Measurements from ENCODE around the gene DMXL1. TPM values are rescaled to one million over a fixed set of nuclear protein-coding genes. Genes with fewer than 3 reads are reported as not detected.

The DMXL1 gene
- total RNA-seq, 1 experiment from 2014 or later: 20.6 TPM

- no peaks in the 10 kb centered on the region for H3K9me2 ChIP-seq (replicated peaks; ENCODE audit: low read length)
- no peaks in the 10 kb centered on the region for H4K20me1 ChIP-seq (ENCODE audit: low read length)
- BruUV-seq (replicated peaks): no TSS peak
- DNase-seq: no peak
- H3K4me1 ChIP-seq (ENCODE audit: insufficient read depth, low read length): no peaks in the 10 kb centered on the region
- no peak for TF ChIP-seq EZH2phosphoT487 (IDR thresholded peaks at IDR 0.05; ENCODE audit: borderline replicate concordance, low read length)
- TF ChIP-seq EZH2 (IDR thresholded peaks at IDR 0.05; ENCODE audit: low read length, unreplicated experiment): no peak
- no peak for TF ChIP-seq CTCF (conservative IDR thresholded peaks at IDR 0.05; ENCODE audit: low read depth, low read length)
- no peak for ATAC-seq
- H3K27me3 ChIP-seq (ENCODE audit: low read length): no peaks in the 10 kb centered on the region
- no peak overlapping the region for H3K4me3 ChIP-seq (ENCODE audit: low read length)
- H2AFZ ChIP-seq (ENCODE audit: low read length): no peak overlapping the region
- no peaks in the 10 kb centered on the region for H3F3A ChIP-seq (ENCODE audit: low read length, unreplicated experiment)
- H3K9ac ChIP-seq (ENCODE audit: low read length): no peak overlapping the region
- intact Hi-C loops (cut with micrococcal nuclease): no loop called here
- no peaks in the 10 kb centered on the region for H3K36me3 ChIP-seq (ENCODE audit: low read depth, low read length)
- ChIA-PET POLR2A (ENCODE audit: unreplicated experiment) (no interaction called here), CTCF (no interaction called here)
- no peak overlapping the region for H3K4me2 ChIP-seq (ENCODE audit: low read length)
- H3K27ac ChIP-seq (ENCODE audit: low read length): no peak overlapping the region
- no peaks in the 10 kb centered on the region for H3K9me3 ChIP-seq (ENCODE audit: low read length)
- no peaks in the 10 kb centered on the region for H3K79me2 ChIP-seq (ENCODE audit: low read length)
These were observed 35.1 kb downstream of the DMXL1 start for GRCh38 chr5:119105971-119106370.

GRCh38 chr5:119112151-119112550 is 41.3 kb downstream of the DMXL1 start:
- no peaks in the 10 kb centered on the region for H3K36me3 ChIP-seq (ENCODE audit: low read depth, low read length)
- CTCF ChIA-PET: no interaction called here
- H3F3A ChIP-seq (ENCODE audit: low read length, unreplicated experiment): no peaks in the 10 kb centered on the region
- intact Hi-C loops (cut with micrococcal nuclease): no loop called here
- no peak for TF ChIP-seq EZH2 (IDR thresholded peaks at IDR 0.05; ENCODE audit: low read length, unreplicated experiment)
- TF ChIP-seq CTCF (conservative IDR thresholded peaks at IDR 0.05; ENCODE audit: low read depth, low read length): no peak
- no peak for TF ChIP-seq EZH2phosphoT487 (IDR thresholded peaks at IDR 0.05; ENCODE audit: borderline replicate concordance, low read length)
- no peak for DNase-seq
- no peaks in the 10 kb centered on the region for H3K79me2 ChIP-seq (ENCODE audit: low read length)
- no peak for ATAC-seq
- no peaks in the 10 kb centered on the region for H3K4me1 ChIP-seq (ENCODE audit: insufficient read depth, low read length)
- H3K9me3 ChIP-seq (ENCODE audit: low read length): no peaks in the 10 kb centered on the region
- H3K9me2 ChIP-seq (replicated peaks; ENCODE audit: low read length): no peaks in the 10 kb centered on the region
- POLR2A ChIA-PET (ENCODE audit: unreplicated experiment): no interaction called here
- no peak overlapping the region for H2AFZ ChIP-seq (ENCODE audit: low read length)
- H3K27ac ChIP-seq (ENCODE audit: low read length): no peak overlapping the region
- H3K27me3 ChIP-seq (ENCODE audit: low read length): no peaks in the 10 kb centered on the region
- H4K20me1 ChIP-seq (ENCODE audit: low read length): no peaks in the 10 kb centered on the region
- no peak overlapping the region for H3K4me3 ChIP-seq (ENCODE audit: low read length)
- no peak overlapping the region for H3K4me2 ChIP-seq (ENCODE audit: low read length)
- H3K9ac ChIP-seq (ENCODE audit: low read length): no peak overlapping the region
- BruUV-seq (replicated peaks): no TSS peak

- H3K4me2 ChIP-seq (ENCODE audit: low read length): no peak overlapping the region
- ChIA-PET CTCF (no interaction called here), POLR2A (ENCODE audit: unreplicated experiment) (no interaction called here)
- no peaks in the 10 kb centered on the region for H3K79me2 ChIP-seq (ENCODE audit: low read length)
- no peak overlapping the region for H3K4me3 ChIP-seq (ENCODE audit: low read length)
- no peaks in the 10 kb centered on the region for H3K9me3 ChIP-seq (ENCODE audit: low read length)
- no peaks in the 10 kb centered on the region for H3K9me2 ChIP-seq (replicated peaks; ENCODE audit: low read length)
- H3K9ac ChIP-seq (ENCODE audit: low read length): no peak overlapping the region
- H4K20me1 ChIP-seq (ENCODE audit: low read length): no peaks in the 10 kb centered on the region
- ATAC-seq: no peak
- no peaks in the 10 kb centered on the region for H3K4me1 ChIP-seq (ENCODE audit: insufficient read depth, low read length)
- DNase-seq: no peak
- no peaks in the 10 kb centered on the region for H3F3A ChIP-seq (ENCODE audit: low read length, unreplicated experiment)
- H3K27ac ChIP-seq (ENCODE audit: low read length): no peak overlapping the region
- TF ChIP-seq EZH2 (IDR thresholded peaks at IDR 0.05; ENCODE audit: low read length, unreplicated experiment) (no peak), CTCF (conservative IDR thresholded peaks at IDR 0.05; ENCODE audit: low read depth, low read length) (no peak), EZH2phosphoT487 (IDR thresholded peaks at IDR 0.05; ENCODE audit: borderline replicate concordance, low read length) (no peak)
- intact Hi-C loops (cut with micrococcal nuclease): no loop called here
- no peaks in the 10 kb centered on the region for H3K27me3 ChIP-seq (ENCODE audit: low read length)
- H3K36me3 ChIP-seq (ENCODE audit: low read depth, low read length): no peaks in the 10 kb centered on the region
- H2AFZ ChIP-seq (ENCODE audit: low read length): no peak overlapping the region
- no TSS peak for BruUV-seq (replicated peaks)
These were observed 46.4 kb downstream of the DMXL1 start for GRCh38 chr5:119117237-119117636.
